Stimulated activated CD4-positive, alpha-beta T cell treated with anti-CD3 and anti-CD28 coated beads, TNF-alpha, amount 100 ng/mL, for 48 hours (primary cell): ENCODE results near the gene AOC3.

Experiments used
- DNase-seq, 3 donors: peaks; one replicate each; pipeline ENCODE4 v3.0.0-alpha.2; 2020; ENCODE audit warnings: low read depth in 3 of 3

Gene AOC3, protein sequence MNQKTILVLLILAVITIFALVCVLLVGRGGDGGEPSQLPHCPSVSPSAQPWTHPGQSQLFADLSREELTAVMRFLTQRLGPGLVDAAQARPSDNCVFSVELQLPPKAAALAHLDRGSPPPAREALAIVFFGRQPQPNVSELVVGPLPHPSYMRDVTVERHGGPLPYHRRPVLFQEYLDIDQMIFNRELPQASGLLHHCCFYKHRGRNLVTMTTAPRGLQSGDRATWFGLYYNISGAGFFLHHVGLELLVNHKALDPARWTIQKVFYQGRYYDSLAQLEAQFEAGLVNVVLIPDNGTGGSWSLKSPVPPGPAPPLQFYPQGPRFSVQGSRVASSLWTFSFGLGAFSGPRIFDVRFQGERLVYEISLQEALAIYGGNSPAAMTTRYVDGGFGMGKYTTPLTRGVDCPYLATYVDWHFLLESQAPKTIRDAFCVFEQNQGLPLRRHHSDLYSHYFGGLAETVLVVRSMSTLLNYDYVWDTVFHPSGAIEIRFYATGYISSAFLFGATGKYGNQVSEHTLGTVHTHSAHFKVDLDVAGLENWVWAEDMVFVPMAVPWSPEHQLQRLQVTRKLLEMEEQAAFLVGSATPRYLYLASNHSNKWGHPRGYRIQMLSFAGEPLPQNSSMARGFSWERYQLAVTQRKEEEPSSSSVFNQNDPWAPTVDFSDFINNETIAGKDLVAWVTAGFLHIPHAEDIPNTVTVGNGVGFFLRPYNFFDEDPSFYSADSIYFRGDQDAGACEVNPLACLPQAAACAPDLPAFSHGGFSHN

GRCh38 chr17:42850954-42851353 lies at the start of gene AOC3:
AOC3 (plus strand) TSS chr17:42851199; CDS start chr17:42851344, 145 bp downstream.
- DNase-seq = no peak

- DNase-seq = no peak
Measured at GRCh38 chr17:42803074-42803883, 47.7 kb upstream of the AOC3 start.

DNA sequence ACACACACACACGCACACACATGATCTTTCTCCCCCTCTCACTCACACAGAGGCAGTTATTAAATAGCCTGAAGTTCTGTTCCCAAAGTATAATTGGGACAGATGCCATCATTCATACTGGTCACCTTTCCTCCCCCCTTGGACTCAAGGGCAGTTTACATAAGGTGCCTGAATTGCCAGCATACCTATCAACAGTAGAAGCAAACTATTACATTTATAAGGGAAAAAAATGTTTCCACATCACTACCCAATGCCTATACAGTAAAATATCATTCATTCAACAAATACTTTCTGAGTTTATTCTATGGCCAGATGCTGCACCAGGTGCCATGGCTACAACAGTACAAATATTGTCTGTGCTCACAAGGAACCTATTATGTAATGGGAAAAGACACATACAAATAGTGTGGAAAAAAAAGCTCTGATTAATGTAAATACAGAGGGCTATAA lies 46.1 kb upstream of the AOC3 start:
- DNase-seq = no peak

GRCh38 chr17:42806249-42806648 lies 44.8 kb upstream of the AOC3 start:
- no peak for DNase-seq

DNA sequence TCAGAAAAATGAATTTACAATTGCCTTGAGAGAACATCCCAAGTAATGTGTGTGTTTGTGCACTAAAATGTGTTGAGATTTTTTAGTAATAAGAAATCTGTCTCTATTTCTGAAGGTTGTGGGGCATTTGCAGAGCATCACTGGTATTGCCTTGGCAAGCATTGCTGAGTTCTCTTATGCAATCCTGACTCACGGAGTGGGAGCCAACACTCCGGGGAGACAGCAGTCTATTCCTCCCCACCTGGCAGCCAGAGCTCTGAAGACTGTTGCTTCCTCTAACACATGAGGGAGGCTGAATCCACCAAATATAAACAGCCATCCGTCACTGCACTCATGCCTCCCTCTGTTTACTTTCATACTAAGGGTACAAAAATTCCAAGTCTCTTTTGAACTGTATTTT lies 41.7 kb upstream of the AOC3 start:
- DNase-seq = no peak

DNA sequence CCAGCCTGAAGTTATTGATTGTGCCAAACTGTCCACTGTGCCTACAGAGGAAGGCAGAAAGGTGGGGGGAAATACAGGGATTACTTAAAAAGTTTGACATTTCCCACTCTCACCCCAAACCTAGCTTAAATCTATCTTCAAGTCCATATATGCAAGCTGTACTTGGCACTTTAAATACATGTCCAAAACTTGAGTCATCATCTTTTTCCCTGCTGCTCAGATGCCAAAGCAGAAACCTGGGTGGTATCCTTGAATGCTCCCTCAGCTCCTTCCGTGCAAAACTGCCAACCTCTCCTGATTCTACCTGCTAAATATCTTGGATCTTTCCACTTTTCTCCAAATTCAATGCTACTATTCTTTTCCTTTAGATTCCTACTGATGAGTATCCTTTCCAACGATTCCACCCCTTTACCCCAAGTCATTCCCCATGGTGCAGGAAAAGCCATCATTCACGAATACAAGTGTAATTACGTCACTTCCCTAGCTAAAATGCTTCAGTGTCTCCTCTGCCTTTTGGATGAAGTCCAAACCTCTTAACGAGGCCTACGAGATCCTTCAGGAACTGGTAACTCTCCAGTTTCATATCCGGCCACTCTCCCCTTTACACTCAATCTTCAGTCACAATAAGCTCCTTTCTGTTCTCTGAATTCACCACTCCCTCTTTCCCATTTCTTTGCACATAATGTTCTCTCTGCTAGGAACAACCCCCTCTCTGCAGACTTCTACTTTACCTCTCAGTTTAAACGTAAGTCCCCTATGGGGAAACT lies 36.2 kb upstream of the AOC3 start:
- DNase-seq = no peak

DNA sequence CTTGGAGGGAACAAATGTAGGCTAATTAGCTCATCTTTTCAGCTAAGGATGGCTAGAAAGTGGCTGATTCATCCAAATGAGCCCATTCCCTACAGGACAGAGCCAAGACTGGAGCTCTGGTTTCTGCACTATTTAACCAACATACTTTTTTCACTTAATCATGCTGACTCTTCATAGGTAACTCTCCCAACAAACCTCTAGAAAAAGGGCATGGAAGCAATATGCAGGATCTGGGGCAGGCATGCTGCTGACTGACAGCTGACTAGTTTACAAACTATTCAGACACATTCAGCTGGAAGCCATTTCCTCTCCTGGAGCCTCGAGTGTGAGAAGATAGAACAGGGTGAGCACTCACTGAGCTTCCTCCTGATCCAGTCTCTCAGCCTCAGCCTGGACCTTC lies 33.1 kb upstream of the AOC3 start:
- DNase-seq = no peak

GRCh38 chr17:42818379-42818778 lies 32.6 kb upstream of the AOC3 start:
- DNase-seq = no peak

GRCh38 chr17:42819939-42820535 lies 31.0 kb upstream of the AOC3 start:
- peak; percentile 50 to 66 (median 65) for DNase-seq

- DNase-seq = no peak
Measured at GRCh38 chr17:42821176-42821575, 29.8 kb upstream of the AOC3 start.

- no peak for DNase-seq
Measured at GRCh38 chr17:42827472-42827871, 23.5 kb upstream of the AOC3 start.

- no peak for DNase-seq
Measured at GRCh38 chr17:42830971-42831370, 20.0 kb upstream of the AOC3 start.

GRCh38 chr17:42832213-42832933 lies 18.6 kb upstream of the AOC3 start:
- DNase-seq = no peak

DNA sequence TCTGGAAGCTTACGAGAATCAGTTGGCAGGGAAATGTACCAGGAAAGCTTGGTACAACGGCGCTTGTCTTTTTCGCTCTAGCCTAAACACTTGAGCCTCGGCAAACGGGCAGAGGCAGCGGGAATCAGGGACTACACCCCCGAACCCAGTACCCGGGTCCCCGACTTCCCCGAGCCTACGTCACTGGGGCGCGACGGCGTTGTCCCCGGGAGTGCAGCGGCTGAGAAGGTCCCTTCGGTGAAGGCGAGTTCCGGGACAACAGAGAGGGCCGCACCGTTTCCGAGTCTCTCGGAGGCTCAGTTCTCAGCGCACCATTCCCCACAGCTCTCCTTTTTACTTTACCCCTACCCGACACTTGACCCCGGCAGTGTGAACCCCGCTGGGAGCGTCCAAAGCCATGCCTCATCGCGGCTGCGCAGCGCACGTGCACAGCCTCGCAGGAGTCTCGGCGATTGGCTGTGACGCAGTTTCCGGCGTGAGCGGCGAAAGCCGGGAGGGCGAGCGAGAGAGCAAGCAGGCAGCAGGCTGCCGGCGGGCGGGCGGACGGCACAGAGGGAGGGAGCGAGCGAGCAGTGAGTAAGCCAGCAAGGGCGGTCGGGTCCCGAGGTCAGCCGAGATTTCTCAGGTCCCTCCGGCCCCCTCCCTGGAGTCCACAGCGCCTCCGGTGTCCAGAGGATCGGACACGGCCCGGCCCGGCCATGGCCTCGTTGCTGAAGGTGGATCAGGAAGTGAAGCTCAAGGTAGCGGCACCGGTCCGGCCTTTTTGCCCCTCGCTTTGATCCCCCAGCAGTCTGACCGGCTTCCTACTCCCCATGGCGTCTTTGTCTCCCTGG lies 17.8 kb upstream of the AOC3 start, which contains the start of gene PSME3:
PSME3 (plus strand) TSS at position 464 of the 833 bp plus-strand sequence; CDS start at position 699, 235 bp downstream.
- peak; percentile 80 to 88 (median 84) for DNase-seq

DNA sequence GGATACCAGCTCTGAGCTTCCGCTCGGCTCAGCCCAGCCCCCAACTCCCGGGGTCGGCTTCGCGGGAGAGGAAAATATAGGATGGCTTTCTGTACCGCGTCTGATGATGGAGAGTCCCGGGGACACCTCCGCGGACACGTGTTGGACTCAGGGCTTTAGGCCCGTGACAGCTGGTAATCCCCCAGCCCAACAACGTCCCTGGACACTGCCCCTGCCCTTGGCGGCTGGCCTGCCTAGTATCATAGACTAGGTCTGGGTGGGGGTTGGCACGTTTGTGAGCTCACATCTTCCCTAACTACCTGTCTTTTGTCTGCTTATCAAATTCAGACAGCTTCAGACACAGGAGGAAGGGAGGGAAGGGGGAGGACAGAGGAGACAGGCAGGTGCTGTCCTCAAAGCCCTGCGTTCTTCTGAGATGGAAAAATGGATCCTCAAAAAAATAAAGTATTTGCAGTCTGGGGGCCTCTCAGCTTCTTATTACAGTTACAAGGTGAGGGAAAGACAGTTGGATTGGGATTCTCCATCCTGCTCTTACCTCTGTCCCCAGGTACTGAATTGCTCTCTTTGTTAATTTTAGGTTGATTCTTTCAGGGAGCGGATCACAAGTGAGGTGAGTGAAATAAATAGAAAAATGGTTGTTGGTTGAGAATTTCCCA lies 17.1 kb upstream of the AOC3 start:
- no peak for DNase-seq

DNA sequence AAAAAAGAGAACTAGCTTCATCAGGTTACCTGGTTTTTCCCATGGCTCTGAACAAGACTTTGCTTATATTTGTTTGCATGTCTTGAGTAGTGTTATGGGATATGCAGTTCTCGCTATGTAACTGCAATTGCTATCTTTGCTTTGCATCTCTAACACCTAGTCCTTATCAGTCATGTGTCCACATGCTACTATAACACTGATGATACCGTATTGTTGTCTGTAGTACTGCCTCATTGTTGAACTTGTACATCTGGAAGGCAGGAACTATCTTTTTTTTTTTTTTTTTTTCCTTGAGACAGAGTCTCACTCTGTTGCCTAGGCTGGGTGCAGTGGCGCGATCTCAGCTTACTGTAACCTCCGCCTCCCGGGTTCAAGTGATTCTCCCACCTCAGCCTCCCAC lies 15.3 kb upstream of the AOC3 start:
- DNase-seq = no peak

DNA sequence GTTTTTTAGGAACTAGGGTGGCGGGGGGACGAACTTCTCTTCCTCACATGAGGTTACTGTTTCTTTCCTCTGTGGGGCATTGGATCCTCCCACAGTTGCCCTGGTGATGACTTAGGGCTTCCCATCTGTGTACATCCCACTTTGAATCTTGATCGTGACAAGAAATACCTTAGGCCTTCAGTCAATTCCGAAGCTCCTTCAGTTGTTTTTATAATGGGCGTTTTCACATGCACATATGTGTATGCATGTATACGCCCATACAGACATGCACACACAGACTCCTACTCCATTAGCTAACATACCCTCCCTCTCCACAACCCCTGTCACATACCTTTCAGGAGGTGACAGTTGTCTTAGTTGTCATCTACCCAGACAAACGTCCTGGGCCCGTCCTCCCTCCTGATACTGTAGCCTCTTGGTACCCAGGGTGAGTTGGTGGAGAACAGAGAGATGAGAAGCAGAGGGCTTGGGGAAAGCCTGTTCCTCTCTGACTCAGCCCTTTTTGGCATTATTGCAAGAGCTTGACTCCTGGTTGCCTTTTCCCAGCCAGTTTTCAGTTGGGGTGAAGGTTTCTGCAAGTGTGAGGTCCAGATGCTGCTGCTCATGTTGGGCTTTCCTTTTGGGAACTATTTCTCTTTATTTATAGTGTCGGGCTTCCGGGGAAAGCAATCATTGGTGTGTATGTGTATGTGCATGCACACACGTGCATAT lies 8.9 kb upstream of the AOC3 start:
- DNase-seq = no peak

DNA sequence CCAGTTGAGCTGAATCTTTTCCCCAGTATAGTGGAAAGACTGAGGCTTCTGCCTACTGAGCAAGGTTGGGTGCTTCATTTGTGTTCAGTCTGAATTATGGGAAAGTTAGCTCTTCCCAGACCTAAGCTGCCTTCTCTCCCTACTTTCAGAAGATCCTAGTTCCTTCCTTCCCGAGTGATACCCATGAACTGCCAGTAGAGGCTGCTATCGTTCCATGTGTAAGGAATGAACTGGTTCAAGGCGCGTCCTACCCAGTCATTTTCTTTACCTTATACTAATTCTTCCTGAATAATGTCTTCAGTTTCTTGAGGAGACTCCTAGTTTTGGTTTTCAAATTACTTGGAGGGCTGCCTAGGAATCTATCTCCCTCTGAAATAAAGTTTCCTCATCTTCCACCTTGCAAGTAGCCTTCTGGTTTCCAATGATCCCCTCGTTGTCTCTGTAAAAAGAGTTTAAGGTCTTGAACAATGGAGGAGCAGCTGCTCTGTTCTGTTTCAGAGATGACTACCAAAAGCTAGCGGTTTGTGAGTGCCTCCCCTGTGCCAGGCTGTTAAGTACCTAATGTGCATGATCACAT lies 7.6 kb upstream of the AOC3 start:
- DNase-seq = no peak
